GM18858 (cell line): Measurements from ENCODE around the gene ZBTB16.

Experiments
- ATAC-seq: cut with Tn5 transposase; IDR thresholded peaks from one replicate; pipeline ENCODE4 v1.9.1; 2021; ENCODE audit not compliant: unreplicated experiment

The ZBTB16 gene

GRCh38 chr11:114200351-114201133, 141.0 kb downstream of the ZBTB16 start:
- ATAC-seq: no peak

- ATAC-seq: no peak
Observed at GRCh38 chr11:114201219-114201618, 141.7 kb downstream of the ZBTB16 start.

DNA sequence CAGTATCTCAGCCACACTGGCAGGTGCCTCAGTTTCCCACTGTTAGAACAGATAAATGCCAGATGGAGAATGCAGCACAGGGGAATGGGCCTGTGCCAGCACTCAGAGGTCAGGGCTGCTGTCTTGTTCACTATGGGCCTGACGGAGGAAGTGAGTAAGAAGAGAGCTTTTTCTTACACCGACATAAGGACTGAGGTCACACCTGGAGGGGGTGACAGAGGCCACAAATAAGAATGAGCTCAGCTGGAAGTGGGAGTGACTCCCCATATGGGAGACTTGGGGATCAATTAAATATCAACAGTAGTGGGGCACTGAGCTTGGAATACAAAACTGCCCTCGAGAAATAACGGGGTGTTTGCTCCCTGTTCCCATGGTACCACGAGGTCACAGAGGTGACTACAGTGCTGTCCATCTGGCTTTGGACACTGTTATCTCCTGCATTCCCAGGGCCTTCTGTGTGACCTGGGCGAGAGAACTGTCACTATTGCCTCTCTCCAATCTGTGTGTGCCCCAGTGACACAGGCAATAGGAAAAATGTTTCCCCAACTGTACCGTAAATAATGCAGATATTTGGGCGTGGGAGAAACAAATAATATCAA, 142.6 kb downstream of the ZBTB16 start:
- no peak for ATAC-seq

- ATAC-seq: no peak
Observed at GRCh38 chr11:114207096-114207495, 147.6 kb downstream of the ZBTB16 start.

- no peak for ATAC-seq
Observed at GRCh38 chr11:114208377-114208776, 148.9 kb downstream of the ZBTB16 start.

- no peak for ATAC-seq
Observed at GRCh38 chr11:114209343-114209742, 149.8 kb downstream of the ZBTB16 start.

DNA sequence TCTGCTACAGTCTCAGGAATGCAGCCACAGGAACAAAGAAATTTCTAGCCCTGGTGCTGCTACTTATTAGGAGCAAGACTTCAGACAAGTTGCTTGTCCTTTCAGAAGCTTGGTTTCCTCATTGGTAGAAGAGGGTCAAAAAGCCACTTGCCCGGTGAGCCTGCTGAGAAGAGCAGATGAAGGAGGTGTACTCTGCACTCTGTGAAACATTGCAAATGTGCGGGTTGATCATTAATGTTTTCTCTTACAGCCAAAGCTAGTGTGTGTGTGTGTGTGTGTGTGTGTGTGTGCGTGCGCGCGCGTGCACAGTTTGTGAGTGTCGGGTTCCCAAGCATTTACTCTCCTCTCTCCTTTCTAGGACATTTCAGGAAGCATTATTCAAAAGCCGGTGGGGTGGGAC, 150.4 kb downstream of the ZBTB16 start:
- ATAC-seq: no peak

DNA sequence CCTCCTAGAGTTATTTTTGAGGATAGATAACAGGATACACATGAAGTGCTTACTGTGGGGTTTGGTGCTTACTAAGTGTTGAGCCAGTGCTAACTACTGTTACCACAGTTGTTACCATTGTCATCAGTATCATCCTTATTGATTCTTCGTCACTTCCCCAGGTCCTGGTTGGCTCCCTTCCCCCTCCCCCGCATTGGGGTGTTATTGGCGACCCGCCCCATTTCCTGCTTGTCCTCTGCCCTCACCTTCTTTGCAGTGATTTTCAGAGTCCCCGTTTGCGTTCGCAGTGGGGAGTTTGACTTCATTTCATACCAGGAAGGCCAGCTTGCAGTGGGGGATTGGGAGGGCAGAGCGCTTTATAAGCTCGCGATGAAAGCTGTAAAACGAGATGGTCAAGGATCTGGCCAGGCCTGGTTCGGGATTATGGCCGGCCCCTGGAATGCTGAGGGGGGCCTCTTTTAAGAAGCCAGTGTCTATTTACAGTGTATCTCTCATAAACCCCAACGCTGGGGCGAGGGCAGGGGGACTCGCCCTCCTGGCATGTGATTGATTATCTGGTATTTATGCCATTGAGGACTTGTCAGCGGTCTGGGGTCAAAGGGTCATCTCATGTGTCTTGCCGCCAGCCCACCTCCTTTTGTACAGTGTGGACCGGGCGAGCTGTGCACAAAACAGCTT, 152.1 kb downstream of the ZBTB16 start:
- no peak for ATAC-seq

GRCh38 chr11:114213622-114214021, 154.1 kb downstream of the ZBTB16 start:
- no peak for ATAC-seq

- ATAC-seq: no peak
Observed at GRCh38 chr11:114215428-114215827, 155.9 kb downstream of the ZBTB16 start.

- no peak for ATAC-seq
Observed at GRCh38 chr11:114215871-114216795, 156.6 kb downstream of the ZBTB16 start.

- ATAC-seq: no peak
Observed at GRCh38 chr11:114216796-114217180, 157.3 kb downstream of the ZBTB16 start.

DNA sequence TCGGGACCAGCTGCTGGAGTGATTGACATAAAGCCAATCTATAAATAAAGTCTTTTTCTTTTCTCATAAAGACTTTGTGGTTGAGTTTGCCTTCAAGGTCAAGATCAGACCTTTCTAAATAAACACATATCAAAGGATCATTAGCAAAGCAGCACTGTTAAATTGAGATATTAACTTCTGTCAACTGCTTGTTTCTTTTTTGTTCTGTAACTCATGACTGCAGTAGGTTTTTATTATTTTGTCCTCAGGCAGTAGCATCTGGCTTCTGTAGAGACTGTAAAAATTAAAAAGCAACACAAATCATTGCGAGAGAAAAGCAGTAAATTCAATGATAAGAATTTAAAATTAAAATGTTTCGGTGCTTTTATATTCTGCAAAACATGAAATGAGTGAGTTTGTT, 159.0 kb downstream of the ZBTB16 start:
- no peak for ATAC-seq

GRCh38 chr11:114219559-114220349, 160.2 kb downstream of the ZBTB16 start:
- no peak for ATAC-seq

DNA sequence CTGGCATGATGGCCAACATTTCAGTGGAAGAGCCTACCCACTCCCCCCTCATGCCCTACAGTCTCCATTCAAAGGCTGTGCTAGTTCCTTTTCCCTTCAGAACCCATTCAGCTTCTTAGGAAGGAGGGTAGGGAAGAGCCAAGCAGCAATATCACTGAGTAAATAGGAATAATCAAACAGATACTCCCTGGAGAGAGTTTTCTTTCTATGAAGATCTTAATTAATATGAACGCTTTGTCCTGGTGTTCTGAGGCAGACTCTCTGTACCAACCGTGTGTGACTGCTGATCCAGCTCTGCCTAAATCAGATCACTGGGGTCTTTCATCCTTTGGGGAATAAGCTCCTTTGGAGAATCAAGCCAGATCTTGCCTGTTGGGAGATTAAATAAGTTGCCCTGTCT, 161.5 kb downstream of the ZBTB16 start:
- ATAC-seq: no peak

- ATAC-seq: no peak
Observed at GRCh38 chr11:114225661-114226060, 166.2 kb downstream of the ZBTB16 start.

- ATAC-seq: no peak
Observed at GRCh38 chr11:114226356-114226755, 166.8 kb downstream of the ZBTB16 start.

- no peak for ATAC-seq
Observed at GRCh38 chr11:114228435-114229411, 169.2 kb downstream of the ZBTB16 start.

DNA sequence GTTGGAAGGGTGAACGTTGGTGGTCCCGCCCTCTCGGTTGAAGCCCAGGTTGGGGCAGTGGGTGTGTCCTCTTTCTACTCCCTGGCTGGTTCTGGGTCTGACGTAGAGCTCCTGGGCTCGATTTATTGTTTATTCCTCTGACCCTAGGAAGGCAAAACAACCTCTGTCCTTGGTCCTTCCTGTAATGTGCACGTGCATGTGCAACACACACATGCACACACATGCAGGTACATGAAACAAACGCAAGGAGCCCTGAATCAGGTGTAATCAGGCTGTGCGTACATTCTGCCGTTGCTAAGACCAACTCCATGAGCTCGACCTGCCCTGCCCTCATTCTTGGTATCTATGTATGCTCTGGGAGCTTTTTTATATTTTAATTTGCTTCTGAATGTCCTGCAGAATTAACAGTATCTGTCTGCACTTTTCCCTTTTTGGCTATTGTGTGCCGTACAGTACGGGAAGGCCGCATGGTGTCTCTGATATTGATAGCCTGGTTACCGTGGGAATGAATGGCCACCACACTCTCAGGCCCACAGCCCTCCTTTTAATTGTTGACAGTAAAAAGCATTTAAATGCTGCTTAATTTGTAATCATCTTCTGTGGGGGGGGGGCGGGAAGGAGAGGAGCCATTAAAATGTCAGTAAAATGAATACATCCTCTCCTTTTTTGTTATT, 170.7 kb downstream of the ZBTB16 start:
- ATAC-seq: no peak
